ENCODE measurements around the gene ARL15.

Gene ARL15

DNA sequence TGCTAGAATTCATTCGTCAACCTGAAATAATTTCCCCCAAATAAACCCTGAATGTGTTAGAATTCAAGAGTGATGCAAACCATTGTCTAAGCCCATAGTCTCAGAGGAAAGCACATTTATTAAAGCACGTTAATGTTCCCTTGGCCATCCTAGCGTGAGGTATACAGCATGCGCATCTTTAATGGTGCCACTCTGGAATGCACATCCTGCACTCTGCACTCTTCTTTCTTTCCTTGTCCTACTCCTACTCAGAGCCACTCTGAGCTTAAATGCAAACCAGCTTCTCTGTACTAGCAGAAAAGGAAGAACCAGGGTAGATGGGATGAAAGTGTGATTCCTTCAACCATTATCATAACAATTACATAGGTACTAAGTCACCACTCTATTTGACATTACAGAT, 50.4 kb downstream of the ARL15 start:
- TF ChIP-seq, protein P1, sequence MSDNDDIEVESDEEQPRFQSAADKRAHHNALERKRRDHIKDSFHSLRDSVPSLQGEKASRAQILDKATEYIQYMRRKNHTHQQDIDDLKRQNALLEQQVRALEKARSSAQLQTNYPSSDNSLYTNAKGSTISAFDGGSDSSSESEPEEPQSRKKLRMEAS (IDR thresholded peaks at IDR 0.05; ENCODE audit: low read depth, low read length) = no peak
- no peak for TF ChIP-seq POLR2A (IDR thresholded peaks at IDR 0.05; ENCODE audit: extremely low read depth, insufficient read length)
- TF ChIP-seq MYC (IDR thresholded peaks at IDR 0.05; ENCODE audit: low read depth, low read length) = no peak
- TF ChIP-seq, protein P2, sequence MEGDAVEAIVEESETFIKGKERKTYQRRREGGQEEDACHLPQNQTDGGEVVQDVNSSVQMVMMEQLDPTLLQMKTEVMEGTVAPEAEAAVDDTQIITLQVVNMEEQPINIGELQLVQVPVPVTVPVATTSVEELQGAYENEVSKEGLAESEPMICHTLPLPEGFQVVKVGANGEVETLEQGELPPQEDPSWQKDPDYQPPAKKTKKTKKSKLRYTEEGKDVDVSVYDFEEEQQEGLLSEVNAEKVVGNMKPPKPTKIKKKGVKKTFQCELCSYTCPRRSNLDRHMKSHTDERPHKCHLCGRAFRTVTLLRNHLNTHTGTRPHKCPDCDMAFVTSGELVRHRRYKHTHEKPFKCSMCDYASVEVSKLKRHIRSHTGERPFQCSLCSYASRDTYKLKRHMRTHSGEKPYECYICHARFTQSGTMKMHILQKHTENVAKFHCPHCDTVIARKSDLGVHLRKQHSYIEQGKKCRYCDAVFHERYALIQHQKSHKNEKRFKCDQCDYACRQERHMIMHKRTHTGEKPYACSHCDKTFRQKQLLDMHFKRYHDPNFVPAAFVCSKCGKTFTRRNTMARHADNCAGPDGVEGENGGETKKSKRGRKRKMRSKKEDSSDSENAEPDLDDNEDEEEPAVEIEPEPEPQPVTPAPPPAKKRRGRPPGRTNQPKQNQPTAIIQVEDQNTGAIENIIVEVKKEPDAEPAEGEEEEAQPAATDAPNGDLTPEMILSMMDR (IDR thresholded peaks at IDR 0.05; ENCODE audit: low read depth, low read length) = no peak
- no peak for DNase-seq (ENCODE audit: low read depth)
- H3K4me3 ChIP-seq (ENCODE audit: low read depth, low read length) = no peak overlapping the region

DNA sequence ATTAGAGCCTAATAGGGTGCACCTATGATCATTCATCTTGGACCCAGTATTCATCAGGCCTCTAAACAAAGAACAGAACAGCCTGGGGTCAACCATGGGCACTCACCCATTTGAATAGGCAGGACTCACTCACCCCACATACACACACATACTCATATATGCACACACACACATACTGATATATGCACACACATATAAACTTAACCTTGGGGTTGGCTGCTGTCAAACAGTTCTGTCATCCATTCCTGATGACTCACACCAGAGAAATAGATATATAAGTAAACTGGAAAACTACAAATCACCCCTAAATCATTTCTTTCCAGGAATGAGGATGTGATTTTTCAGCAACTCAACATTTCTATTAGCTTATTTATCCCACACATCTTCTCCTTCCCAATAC, 51.3 kb downstream of the ARL15 start:
- H3K4me3 ChIP-seq (ENCODE audit: low read depth, low read length) = no peak overlapping the region
- DNase-seq (ENCODE audit: low read depth) = no peak
- TF ChIP-seq, protein P2 (IDR thresholded peaks at IDR 0.05; ENCODE audit: low read depth, low read length) = no peak
- no peak for TF ChIP-seq POLR2A (IDR thresholded peaks at IDR 0.05; ENCODE audit: extremely low read depth, insufficient read length)
- TF ChIP-seq, protein P1 (IDR thresholded peaks at IDR 0.05; ENCODE audit: low read depth, low read length) = no peak
- no peak for TF ChIP-seq MYC (IDR thresholded peaks at IDR 0.05; ENCODE audit: low read depth, low read length)

DNA sequence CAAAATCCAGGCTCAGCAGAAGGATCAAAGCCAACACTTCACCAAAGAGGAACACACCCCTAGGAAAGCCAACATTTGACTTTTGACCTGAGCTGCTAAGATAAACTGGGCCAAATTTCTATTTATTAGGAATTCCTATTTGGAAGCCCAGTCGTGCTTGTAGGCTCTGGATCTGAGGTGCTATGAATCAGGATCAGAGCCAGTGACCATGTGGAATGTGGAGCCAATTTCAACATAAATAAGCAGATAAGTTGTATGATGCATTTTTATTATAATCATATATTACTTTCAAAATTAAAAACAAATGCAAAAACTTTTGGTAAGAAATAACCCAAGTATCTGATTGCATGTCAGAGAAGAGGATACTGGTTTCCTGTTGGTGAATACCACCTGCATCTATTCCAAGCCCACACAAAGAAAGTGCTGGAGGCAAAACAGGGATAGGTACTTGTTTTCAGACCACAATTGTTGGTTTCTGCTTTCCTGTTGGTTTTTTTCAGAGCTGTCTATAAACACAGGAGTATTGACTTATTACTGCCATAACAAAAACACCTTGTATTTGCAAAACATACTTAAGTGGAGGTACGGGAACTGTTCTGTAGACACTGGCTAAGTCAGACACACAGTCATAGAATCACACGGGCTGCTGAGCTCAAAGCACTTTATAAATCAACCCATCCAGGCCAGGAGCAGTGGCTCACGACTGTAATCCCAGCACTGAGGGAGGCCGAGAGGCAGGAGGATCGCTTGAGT, 52.8 kb downstream of the ARL15 start:
- TF ChIP-seq, protein P2 (IDR thresholded peaks at IDR 0.05; ENCODE audit: low read depth, low read length) = no peak
- TF ChIP-seq, protein P1 (IDR thresholded peaks at IDR 0.05; ENCODE audit: low read depth, low read length) = no peak
- TF ChIP-seq POLR2A (IDR thresholded peaks at IDR 0.05; ENCODE audit: extremely low read depth, insufficient read length) = no peak
- TF ChIP-seq MYC (IDR thresholded peaks at IDR 0.05; ENCODE audit: low read depth, low read length) = no peak
- no peak overlapping the region for H3K4me3 ChIP-seq (ENCODE audit: low read depth, low read length)
- no peak for DNase-seq (ENCODE audit: low read depth)

DNA sequence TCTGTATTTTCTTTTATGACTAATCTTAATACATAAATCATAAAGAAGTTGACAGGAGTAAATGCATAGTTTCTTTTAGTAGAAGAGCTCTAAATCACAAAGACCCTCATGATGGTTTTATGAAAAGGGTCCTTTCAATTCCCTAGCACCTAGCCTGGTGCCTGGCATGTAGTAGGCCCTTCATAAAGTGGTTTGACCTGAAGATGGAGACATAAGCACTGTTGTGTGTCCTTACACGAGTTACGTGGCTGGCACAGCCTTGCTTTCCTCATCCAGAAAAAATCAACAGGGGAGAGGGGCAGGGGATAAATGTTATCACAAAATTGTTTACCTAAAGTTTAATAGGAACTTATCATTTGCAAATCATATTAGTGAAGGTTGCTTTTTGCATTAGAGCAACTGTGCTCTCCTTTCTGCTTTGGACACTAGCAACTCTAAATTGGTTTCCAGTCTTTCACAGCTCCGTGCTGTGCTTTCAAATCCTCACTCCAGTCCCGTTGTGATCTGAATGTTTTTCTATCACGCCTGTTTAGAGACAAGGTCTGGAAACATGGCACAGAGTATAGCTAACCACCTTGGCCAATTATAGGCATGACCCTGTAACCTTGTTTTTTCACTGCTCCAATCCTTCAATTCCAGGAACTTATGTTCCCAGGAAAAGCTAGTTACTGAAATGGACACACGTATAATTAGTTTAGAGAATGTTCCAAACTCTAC, 55.7 kb downstream of the ARL15 start:
- peak; percentile 5 for DNase-seq (ENCODE audit: low read depth)
- TF ChIP-seq, protein P1 (IDR thresholded peaks at IDR 0.05; ENCODE audit: low read depth, low read length) = no peak
- TF ChIP-seq, protein P2 (IDR thresholded peaks at IDR 0.05; ENCODE audit: low read depth, low read length) = no peak
- no peak for TF ChIP-seq MYC (IDR thresholded peaks at IDR 0.05; ENCODE audit: low read depth, low read length)
- TF ChIP-seq POLR2A (IDR thresholded peaks at IDR 0.05; ENCODE audit: extremely low read depth, insufficient read length) = no peak
- H3K4me3 ChIP-seq (ENCODE audit: low read depth, low read length) = no peak overlapping the region

DNA sequence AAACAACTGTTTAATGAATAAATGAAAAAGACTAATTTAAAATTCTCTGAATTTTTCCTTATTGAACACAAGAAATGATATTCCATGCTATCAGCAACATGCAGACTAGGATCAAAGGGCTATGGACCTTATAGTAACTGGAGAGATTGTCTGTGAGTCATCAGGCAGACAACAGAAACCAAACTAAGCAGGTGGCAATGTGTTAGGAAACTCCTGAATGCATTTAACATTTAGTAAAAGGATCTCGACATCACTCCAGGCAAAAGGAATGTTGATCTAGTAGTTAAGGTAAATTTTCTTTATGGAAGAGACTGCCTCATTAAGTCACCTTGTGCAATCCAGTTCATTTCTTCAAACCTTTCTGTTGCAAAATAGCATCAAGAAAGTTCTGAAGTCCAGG, 58.4 kb downstream of the ARL15 start:
- DNase-seq (ENCODE audit: low read depth) = no peak
- H3K4me3 ChIP-seq (ENCODE audit: low read depth, low read length) = no peak overlapping the region
- TF ChIP-seq MYC (IDR thresholded peaks at IDR 0.05; ENCODE audit: low read depth, low read length) (no peak), POLR2A (IDR thresholded peaks at IDR 0.05; ENCODE audit: extremely low read depth, insufficient read length) (no peak)
- TF ChIP-seq, protein P2 (IDR thresholded peaks at IDR 0.05; ENCODE audit: low read depth, low read length) = no peak
- TF ChIP-seq, protein P1 (IDR thresholded peaks at IDR 0.05; ENCODE audit: low read depth, low read length) = no peak
